H1 (cell line): ENCODE data around the gene PPP2R3B. TPM values are rescaled to one million over a fixed set of nuclear protein-coding genes. Genes with fewer than 3 reads are reported as not detected.
A peak's percentile ranks its signal among the peaks of the same experiment; 100 is the strongest.

Experiments
- CTCF ChIA-PET: fragments of 300-600 bp; sonication (Branson Sonifier 250); formaldehyde crosslinking; loops from one replicate; lab custom pipeline; 2021; ENCODE audit not compliant: partially characterized antibody; lab: Charles Lee
- POLR2A ChIA-PET: fragments of 300-600 bp; sonication (Branson Sonifier 250); formaldehyde crosslinking; loops from one replicate; lab custom pipeline; 2021; ENCODE audit warnings: inconsistent platforms; ENCODE audit not compliant: partially characterized antibody; lab: Charles Lee
- DNase-seq, 2 experiments: peaks; one replicate each; pipeline versions ENCODE4 v3.0.0 to v3.0.0-alpha.2; 2010 to 2022; ENCODE audit warnings: low spot score in 2 of 2, low read depth in 1 of 2, mixed read lengths in 1 of 2
- FAIRE-seq: peaks from 2 replicates; lab custom pipeline; 2011; peaks lifted over from hg19 to GRCh38; lab: Jason Lieb, UNC
- H2AFZ ChIP-seq: 2 replicates; pipeline ENCODE4 v1.8.1; 2012; ENCODE audit warnings: low read length, inconsistent platforms
- H2AK5ac ChIP-seq: 2 replicates; pipeline ENCODE4 v1.6.1; 2013; ENCODE audit warnings: low read depth, low read length
- H2BK120ac ChIP-seq: replicated peaks from 2 replicates; pipeline ENCODE3; 2013; ENCODE audit warnings: low read depth, low read length, inconsistent platforms
- H2BK12ac ChIP-seq: 2 replicates; pipeline ENCODE4 v1.6.1; 2013; ENCODE audit warnings: low read depth, low read length
- H2BK15ac ChIP-seq: 2 replicates; pipeline ENCODE4 v1.6.1; 2013; ENCODE audit warnings: low read length
- H2BK20ac ChIP-seq: 2 replicates; pipeline ENCODE4 v1.6.1; 2013; ENCODE audit warnings: low read length
- H2BK5ac ChIP-seq: 2 replicates; pipeline ENCODE4 v1.6.1; 2013; ENCODE audit warnings: low read depth, low read length
- H3K14ac ChIP-seq: 2 replicates; pipeline ENCODE4 v1.6.1; 2013; ENCODE audit warnings: inconsistent platforms; ENCODE audit not compliant: insufficient read length
- H3K18ac ChIP-seq: 2 replicates; pipeline ENCODE4 v1.6.1; 2013; ENCODE audit warnings: low read length; ENCODE audit errors: extremely low read depth
- H3K23ac ChIP-seq: 2 replicates; pipeline ENCODE4 v1.6.1; 2013; ENCODE audit warnings: inconsistent platforms; ENCODE audit not compliant: insufficient read length
- H3K23me2 ChIP-seq: 2 replicates; pipeline ENCODE4 v1.6.1; 2013; ENCODE audit warnings: low read depth, low read length
- H3K27ac ChIP-seq: 2 replicates; pipeline ENCODE4 v1.6.1; 2011; ENCODE audit warnings: low read depth, low read length, inconsistent platforms
- H3K27me3 ChIP-seq, 4 experiments: replicated peaks in 1 of 4; 1 replicate in 1 of 4; 2 replicates in 3 of 4; pipeline versions ENCODE4 v1.6.1 to v1.8.1; 2011 to 2013; ENCODE audit warnings: low read length in 3 of 4, mild to moderate bottlenecking in 3 of 4, inconsistent platforms in 2 of 4, mixed read lengths in 2 of 4, moderate library complexity in 1 of 4; ENCODE audit not compliant: control insufficient read depth in 3 of 4, insufficient read depth in 3 of 4; ENCODE audit errors: extremely low read depth in 1 of 4
- H3K36me3 ChIP-seq, 4 experiments: 2 replicates each; pipeline versions ENCODE4 v1.6.1 to v1.8.1; 2011 to 2013; ENCODE audit warnings: mild to moderate bottlenecking in 4 of 4, low read length in 3 of 4, moderate library complexity in 2 of 4, control low read depth in 1 of 4, inconsistent platforms in 1 of 4; ENCODE audit not compliant: insufficient read depth in 4 of 4, control insufficient read depth in 2 of 4
- H3K4ac ChIP-seq: replicated peaks from 2 replicates; pipeline ENCODE3; 2013; ENCODE audit warnings: low read length, low read depth, mixed read lengths, inconsistent platforms; ENCODE audit not compliant: insufficient read length
- H3K4me1 ChIP-seq, 4 experiments: replicated peaks in 1 of 4; 1 replicate in 1 of 4; 2 replicates in 3 of 4; pipeline versions ENCODE4 v1.6.1 to v1.8.1; 2011 to 2013; ENCODE audit warnings: low read length in 3 of 4, inconsistent platforms in 2 of 4, mixed read lengths in 1 of 4; ENCODE audit not compliant: insufficient read depth in 4 of 4, control insufficient read depth in 3 of 4
- H3K4me2 ChIP-seq, 2 experiments: 2 replicates each; pipeline versions ENCODE4 v1.6.1 to v1.8.1; 2011 to 2013; ENCODE audit warnings: low read depth in 2 of 2, low read length in 2 of 2, control low read depth in 1 of 2, inconsistent platforms in 1 of 2, mild to moderate bottlenecking in 1 of 2; ENCODE audit not compliant: insufficient read depth in 1 of 2
- H3K4me3 ChIP-seq, 4 experiments: fragments of 200-600, 300-600 bp in 1 of 4; sonication (generic), shearing (Covaris generic), sonication (Bioruptor Twin) in 1 of 4; 2 replicates each; pipeline versions ENCODE4 v1.5.1 to v1.8.1; 2011 to 2016; ENCODE audit warnings: low read length in 4 of 4, low read depth in 3 of 4, control low read depth in 2 of 4, inconsistent platforms in 2 of 4, mild to moderate bottlenecking in 2 of 4, mixed read lengths in 1 of 4, moderate library complexity in 1 of 4; ENCODE audit not compliant: insufficient read depth in 2 of 4; ENCODE audit errors: extremely low read depth in 1 of 4
- H3K56ac ChIP-seq: replicated peaks from 2 replicates; pipeline ENCODE3; 2013; ENCODE audit warnings: low read depth, mild to moderate bottlenecking, mixed read lengths, low read length, inconsistent platforms; ENCODE audit not compliant: insufficient read length
- H3K79me1 ChIP-seq: 2 replicates; pipeline ENCODE4 v1.6.1; 2013; ENCODE audit warnings: low read depth, low read length, control low read depth
- H3K79me2 ChIP-seq, 2 experiments: 2 replicates each; pipeline versions ENCODE4 v1.6.1 to v1.8.1; 2012 to 2013; ENCODE audit warnings: low read length in 2 of 2, mild to moderate bottlenecking in 2 of 2, inconsistent platforms in 1 of 2; ENCODE audit not compliant: insufficient read depth in 2 of 2, control insufficient read depth in 1 of 2
- H3K9ac ChIP-seq, 4 experiments: replicated peaks in 1 of 4; 1 replicate in 1 of 4; 2 replicates in 3 of 4; pipeline versions ENCODE4 v1.6.1 to v1.8.1; 2011 to 2013; ENCODE audit warnings: low read depth in 3 of 4, low read length in 3 of 4, control low read depth in 2 of 4, mild to moderate bottlenecking in 2 of 4, moderate library complexity in 2 of 4, inconsistent platforms in 1 of 4; ENCODE audit errors: extremely low read depth in 1 of 4
- H3K9me3 ChIP-seq, 2 experiments: 2 replicates each; pipeline versions ENCODE4 v1.6.1 to v1.8.1; 2012 to 2013; ENCODE audit warnings: mild to moderate bottlenecking in 2 of 2, moderate library complexity in 2 of 2, control low read depth in 1 of 2, inconsistent platforms in 1 of 2, low read depth in 1 of 2, low read length in 1 of 2, mixed read lengths in 1 of 2; ENCODE audit not compliant: insufficient read depth in 2 of 2
- H4K20me1 ChIP-seq, 2 experiments: replicated peaks in 1 of 2; 2 replicates each; pipeline versions ENCODE3 to v1.8.1; 2011 to 2013; ENCODE audit warnings: inconsistent platforms in 2 of 2, low read length in 2 of 2, mild to moderate bottlenecking in 1 of 2; ENCODE audit not compliant: insufficient read depth in 2 of 2, control insufficient read depth in 1 of 2
- H4K5ac ChIP-seq: 2 replicates; pipeline ENCODE4 v1.6.1; 2013; ENCODE audit warnings: low read length, low read depth, mixed read lengths, inconsistent platforms; ENCODE audit not compliant: insufficient read length
- H4K8ac ChIP-seq: 2 replicates; pipeline ENCODE4 v1.8.0; 2013; ENCODE audit warnings: mild to moderate bottlenecking, moderate library complexity, low read length, inconsistent platforms; ENCODE audit not compliant: insufficient read depth; ENCODE audit errors: extremely low read depth
- H4K91ac ChIP-seq: replicated peaks from 2 replicates; pipeline ENCODE3; 2013; ENCODE audit warnings: low read length, mixed read lengths, inconsistent platforms; ENCODE audit not compliant: insufficient read length
- POLR2A ChIP-seq, 2 experiments: IDR thresholded peaks; 1 replicate in 1 of 2; 2 replicates in 1 of 2; pipeline ENCODE4 v1.6.1; 2011; ENCODE audit warnings: low read depth in 2 of 2, low read length in 2 of 2, mild to moderate bottlenecking in 2 of 2; ENCODE audit errors: control extremely low read depth in 1 of 2
- RFX5 ChIP-seq: IDR thresholded peaks from 2 replicates; pipeline ENCODE4 v1.6.1; 2011; ENCODE audit warnings: low read depth, low read length, improper control_type of control experiment, borderline replicate concordance
- TAF1 ChIP-seq: IDR thresholded peaks from 2 replicates; pipeline ENCODE4 v1.6.1; 2011; ENCODE audit warnings: mild to moderate bottlenecking, low read depth, low read length
- WGBS, 2 experiments: shearing (Covaris generic) in 1 of 2; methylation state at CpG; one replicate each; pipeline versions ENCODE4 v1.1.6 to v1.1.7; 2013 to 2015; ENCODE audit warnings: low lambda C conversion rate in 2 of 2, mixed read lengths in 2 of 2, inconsistent platforms in 1 of 2, low coverage in 1 of 2, missing lambda C conversion rate in 1 of 2; ENCODE audit not compliant: insufficient replicate concordance in 2 of 2, insufficient coverage in 1 of 2, insufficient read length in 1 of 2; ENCODE audit errors: extremely low coverage in 1 of 2, missing lambda C conversion rate in 1 of 2; 5-methylcytosine and 5-hydroxymethylcytosine counted together
- polyA plus RNA-seq, 7 experiments: library from polyadenylated mRNA; depleted of rRNA in 3 of 7; stranded (reverse) in 5 of 7; unstranded in 2 of 7; fragments of >200 nt in 5 of 7; fragments of 200-250 nt in 2 of 7; gene quantifications; 1 replicate in 5 of 7; 2 replicates in 1 of 7; 4 replicates in 1 of 7; pipeline versions ENCODE4 v1.2.1 to v1.2.3, GENCODE V29; 2011 to 2013; ENCODE audit warnings: missing spikeins in 2 of 7, mixed read lengths in 2 of 7
- total RNA-seq: library from RNA; stranded (reverse); fragmentation: NEBNext Ultra II Directional; extraction: Animal tissue kit (Norgen Biotek cat#: 25700); gene quantifications from 2 replicates; pipeline ENCODE4 v1.2.1, GENCODE V29; 2021

Gene PPP2R3B
- total and polyA plus RNA-seq, 2 of the 8 experiments (the other 6 are each of a cell fraction or from before 2014, with no cell fraction given), result 47.6 to 86.7 TPM

GRCh38 chrX:368811-369562 lies 17.7 kb downstream of the PPP2R3B start:
- POLR2A ChIA-PET, result no interaction called here
- 80% methylated on average over 21 of the region's 25 CpGs; no CpG with 5 or more reads in 1 of the 2 experiments for WGBS, 2 experiments

More at GRCh38 chrX:368811-369562, 17.7 kb downstream of the PPP2R3B start:
- Histone ChIP-seq H3K23me2 (peaks cover 4% of the 10 kb centered on the region; the same call in 1 of the 2 replicates), H3K4me3 (no peak overlapping the region; a peak in 1 of 8 replicates), H2AK5ac (peak overlapping the region; percentile 99), H4K8ac (peak overlapping the region; percentile 71; the same call in 1 of the 2 replicates), H2BK20ac (peak overlapping the region; percentile 55; the same call in 1 of the 2 replicates), H2BK12ac (peak overlapping the region; percentile 97; the same call in 1 of the 2 replicates), H3K27ac (peak overlapping the region; percentile 54), H2BK5ac (peak overlapping the region; percentile 96), H3K23ac (no peak overlapping the region), H3K4me2 (peak overlapping the region; percentile 16 to 41; a peak in 1 of 4 replicates), H3K27me3 (peaks cover 0 to 8% (median under 1%) of the 10 kb centered on the region in 4 experiments; a peak in 1 of 7 replicates), H4K20me1 (peaks cover 31% of the 10 kb centered on the region in 2 experiments), H2AFZ (no peak overlapping the region), H3K9me3 (no peaks in the 10 kb centered on the region), H3K9ac (peak overlapping the region in 1 of 4 experiments; percentile 43; a peak in 3 of 7 replicates), H3K14ac (no peak overlapping the region), H3K79me2 (peaks cover 0 to 62% of the 10 kb centered on the region in 2 experiments; a peak in 3 of 4 replicates), H3K79me1 (peaks cover 31% of the 10 kb centered on the region), H3K56ac (no peak overlapping the region), H2BK15ac (0 out of 2 replicates have a peak overlapping the region, but pooled peaks have one; percentile 72), H3K36me3 (no peaks in the 10 kb centered on the region), H2BK120ac (no peak overlapping the region), H3K4me1 (peaks cover 0 to 23% (median 12%) of the 10 kb centered on the region in 4 experiments; a peak in 6 of 7 replicates), H4K91ac (no peak overlapping the region), H3K4ac (no peak overlapping the region), H3K18ac (peak overlapping the region; percentile 81), H4K5ac (peak overlapping the region; percentile 21)
- FAIRE-seq (no peak), DNase-seq (no peak)
- TF ChIP-seq RFX5, result no peak
- peak in 1 of 2 experiments; percentile 15; a peak in 1 of 3 replicates for TF ChIP-seq POLR2A (IDR thresholded peaks at IDR 0.05; ENCODE audit: control extremely low read depth in 1 of 2, low read depth in 2 of 2, low read length in 2 of 2)
- 0 out of 2 replicates have a peak, but pooled peaks have one; percentile 33 for TF ChIP-seq TAF1
- CTCF ChIA-PET, result no interaction called here
